Panc1 (cell line): ENCODE measurements around the gene LDLRAD4.

Experiments used
- CTCF ChIP-seq: fragments of 450-650 bp; IDR thresholded peaks from 2 replicates; pipeline ENCODE4 v1.5.1; 2017; ENCODE audit warnings: mild to moderate bottlenecking
- POLR2AphosphoS5 ChIP-seq: IDR thresholded peaks from 2 replicates; pipeline ENCODE4 v1.6.1; 2012; ENCODE audit warnings: mild to moderate bottlenecking, low read depth, low read length, moderate library complexity
- REST ChIP-seq, 2 experiments: IDR thresholded peaks; 2 replicates each; pipeline ENCODE4 v1.6.1; 2011 to 2012; ENCODE audit warnings: low read depth in 2 of 2, control low read depth in 1 of 2, low read length in 1 of 2, mild to moderate bottlenecking in 1 of 2, moderate library complexity in 1 of 2; ENCODE audit not compliant: insufficient read depth in 1 of 2
- TCF7L2 ChIP-seq: IDR thresholded peaks from 2 replicates; pipeline ENCODE4 v1.6.1; 2011; ENCODE audit warnings: mild to moderate bottlenecking, low read depth, low read length, inconsistent platforms

- TF ChIP-seq REST (IDR thresholded peaks at IDR 0.05; ENCODE audit: insufficient read depth in 1 of 2, low read depth in 2 of 2, low read length in 1 of 2) = no peak
- TF ChIP-seq CTCF = no peak
- TF ChIP-seq POLR2AphosphoS5 = no peak
- TF ChIP-seq TCF7L2 = no peak
Measured at GRCh38 chr18:13681701-13682100, 463.1 kb downstream of the LDLRAD4 start.
